ENCODE measurements around the gene HNF1B. TPM values are rescaled to one million over a fixed set of nuclear protein-coding genes. Genes with fewer than 3 reads are reported as not detected.

HNF1B gene
- total and polyA plus RNA-seq, 4 donors, result 4.1 to 18.9 (median 12.4) TPM

- Histone ChIP-seq H3K9me3 (ENCODE audit: control insufficient read depth in 4 of 4, insufficient read depth in 3 of 4, low read length in 3 of 4) (no peaks in the 10 kb centered on the region), H3K27me3 (ENCODE audit: control insufficient read depth in 3 of 3, insufficient read depth in 3 of 3, low read length in 2 of 3) (no peaks in the 10 kb centered on the region), H3K36me3 (ENCODE audit: control insufficient read depth in 4 of 4, insufficient read depth in 4 of 4, low read length in 4 of 4) (no peaks in the 10 kb centered on the region), H3K9ac (ENCODE audit: insufficient read depth in 1 of 2, low read length in 2 of 2) (no peak overlapping the region), H3K4me1 (ENCODE audit: control insufficient read depth in 5 of 5, insufficient read depth in 5 of 5, low read length in 5 of 5) (no peaks in the 10 kb centered on the region), H3K27ac (ENCODE audit: low read depth in 1 of 2, low read length in 1 of 2) (no peak overlapping the region), H3K4me3 (no peak overlapping the region)
- TF ChIP-seq CTCF (IDR thresholded peaks at IDR 0.05; ENCODE audit: control extremely low read depth, extremely low read depth), result no peak
- ATAC-seq (ENCODE audit: insufficient read depth, low FRiP score) (no peak), DNase-seq (no peak)
- 58 to 82% methylated on average over 5 of the region's 5 CpGs for WGBS, 2 donors
Observed at GRCh38 chr17:37659925-37660324, 84.9 kb downstream of the HNF1B start.

- no peak for TF ChIP-seq CTCF (IDR thresholded peaks at IDR 0.05; ENCODE audit: control extremely low read depth, extremely low read depth)
- peaks cover 0 to 5% (median 0%) of the 10 kb centered on the region in 3 donors for H3K27me3 ChIP-seq (ENCODE audit: control insufficient read depth in 3 of 3, insufficient read depth in 3 of 3, low read length in 2 of 3)
- no peak for DNase-seq
- no peaks in the 10 kb centered on the region for H3K36me3 ChIP-seq (ENCODE audit: control insufficient read depth in 4 of 4, insufficient read depth in 4 of 4, low read length in 4 of 4)
- no peak overlapping the region for H3K9ac ChIP-seq (ENCODE audit: insufficient read depth in 1 of 2, low read length in 2 of 2)
- no peak overlapping the region for H3K4me3 ChIP-seq
- no peak for ATAC-seq (ENCODE audit: insufficient read depth, low FRiP score)
- WGBS, 2 donors, result 52 to 60% methylated on average over 1 of the region's 1 CpG
- no peaks in the 10 kb centered on the region for H3K4me1 ChIP-seq (ENCODE audit: control insufficient read depth in 5 of 5, insufficient read depth in 5 of 5, low read length in 5 of 5)
- H3K9me3 ChIP-seq (ENCODE audit: control insufficient read depth in 4 of 4, insufficient read depth in 3 of 4, low read length in 3 of 4), result no peaks in the 10 kb centered on the region
- no peak overlapping the region for H3K27ac ChIP-seq (ENCODE audit: low read depth in 1 of 2, low read length in 1 of 2)
Observed at GRCh38 chr17:37657202-37657601, 87.7 kb downstream of the HNF1B start.

GRCh38 chr17:37651849-37652248 lies 93.0 kb downstream of the HNF1B start:
- H3K4me3 ChIP-seq, result no peak overlapping the region
- H3K9me3 ChIP-seq (ENCODE audit: control insufficient read depth in 4 of 4, insufficient read depth in 3 of 4, low read length in 3 of 4), result no peaks in the 10 kb centered on the region
- H3K9ac ChIP-seq (ENCODE audit: insufficient read depth in 1 of 2, low read length in 2 of 2), result no peak overlapping the region
- H3K27me3 ChIP-seq (ENCODE audit: control insufficient read depth in 3 of 3, insufficient read depth in 3 of 3, low read length in 2 of 3), result peaks cover 0 to 8% (median 4%) of the 10 kb centered on the region in 3 donors
- no peak for TF ChIP-seq CTCF (IDR thresholded peaks at IDR 0.05; ENCODE audit: control extremely low read depth, extremely low read depth)
- ATAC-seq (ENCODE audit: insufficient read depth, low FRiP score) (no peak), DNase-seq (no peak)
- no peak overlapping the region for H3K27ac ChIP-seq (ENCODE audit: low read depth in 1 of 2, low read length in 1 of 2)
- no peaks in the 10 kb centered on the region for H3K36me3 ChIP-seq (ENCODE audit: control insufficient read depth in 4 of 4, insufficient read depth in 4 of 4, low read length in 4 of 4)
- peaks cover 0 to 4% (median 0%) of the 10 kb centered on the region in 5 donors for H3K4me1 ChIP-seq (ENCODE audit: control insufficient read depth in 5 of 5, insufficient read depth in 5 of 5, low read length in 5 of 5)
- WGBS, 2 donors, result 71 to 80% methylated on average over 2 of the region's 2 CpGs

GRCh38 chr17:37650419-37651003 lies 94.3 kb downstream of the HNF1B start:
- H3K27me3 ChIP-seq (ENCODE audit: control insufficient read depth in 3 of 3, insufficient read depth in 3 of 3, low read length in 2 of 3), result peaks cover 0 to 13% (median 8%) of the 10 kb centered on the region in 3 donors
- no peak for TF ChIP-seq CTCF (IDR thresholded peaks at IDR 0.05; ENCODE audit: control extremely low read depth, extremely low read depth)
- peaks cover 0 to 4% (median 0%) of the 10 kb centered on the region in 5 donors for H3K4me1 ChIP-seq (ENCODE audit: control insufficient read depth in 5 of 5, insufficient read depth in 5 of 5, low read length in 5 of 5)
- H3K4me3 ChIP-seq, result no peak overlapping the region
- DNase-seq (peak; percentile 26 to 58 (median 55)), ATAC-seq (ENCODE audit: insufficient read depth, low FRiP score) (no peak)
- no peak overlapping the region for H3K27ac ChIP-seq (ENCODE audit: low read depth in 1 of 2, low read length in 1 of 2)
- no peaks in the 10 kb centered on the region for H3K9me3 ChIP-seq (ENCODE audit: control insufficient read depth in 4 of 4, insufficient read depth in 3 of 4, low read length in 3 of 4)
- no peaks in the 10 kb centered on the region for H3K36me3 ChIP-seq (ENCODE audit: control insufficient read depth in 4 of 4, insufficient read depth in 4 of 4, low read length in 4 of 4)
- H3K9ac ChIP-seq (ENCODE audit: insufficient read depth in 1 of 2, low read length in 2 of 2), result no peak overlapping the region
- WGBS, 2 donors, result 52 to 57% methylated on average over 6 of the region's 6 CpGs

All from lung (tissue), 12 donors.